ENCODE measurements around the gene TMEM222.

- TF ChIP-seq CTCF (conservative IDR thresholded peaks at IDR 0.05; ENCODE audit: low read depth, low read length) (no peak), EZH2 (IDR thresholded peaks at IDR 0.05; ENCODE audit: borderline replicate concordance, low read depth, low read length, poor library complexity, severe bottlenecking) (no peak)
These were observed 52.6 kb downstream of the TMEM222 start, which contains the start of gene FCN3 for GRCh38 chr1:27374362-27375086.

Data from A673 (cell line).